SH-SY5Y (cell line): ENCODE measurements around the gene PLA2R1.

ENCODE experiments used
- GATA2 ChIP-seq: IDR thresholded peaks from 2 replicates; pipeline ENCODE4 v1.6.1; 2011; ENCODE audit warnings: mild to moderate bottlenecking, low read depth, low read length
- GATA3 ChIP-seq: IDR thresholded peaks from 2 replicates; pipeline ENCODE4 v1.6.1; 2011; ENCODE audit warnings: low read depth, mild to moderate bottlenecking, low read length, moderate library complexity

GRCh38 chr2:160063271-160063670, 856 bp upstream of the PLA2R1 start:
- TF ChIP-seq GATA2 (no peak), GATA3 (no peak)
